Testis (tissue), 3 donors: ENCODE measurements around the gene HS6ST3. TPM values are rescaled to one million over a fixed set of nuclear protein-coding genes. Genes with fewer than 3 reads are reported as not detected.
A peak's percentile ranks its signal among the peaks of the same experiment; 100 is the strongest.
"Not testable (repeated sequence)": the region's sequence is repeated elsewhere in the genome, so short reads cannot be mapped to it uniquely, and the experiment has no call there.

Experiments
- DNase-seq: peaks from one replicate; pipeline ENCODE4 v3.0.0-alpha.2; 2019
- H3K27ac ChIP-seq, 2 donors: fragments of 200-600 bp; sonication (generic); one replicate each; pipeline ENCODE4 v1.5.1; 2019
- H3K27me3 ChIP-seq: fragments of 200-600 bp; sonication (generic); one replicate; pipeline ENCODE4 v1.5.1; 2019
- H3K36me3 ChIP-seq: fragments of 200-600 bp; sonication (generic); one replicate; pipeline ENCODE4 v1.5.1; 2017; ENCODE audit warnings: low read depth; ENCODE audit errors: missing control alignments
- H3K4me1 ChIP-seq: fragments of 200-600 bp; sonication (generic); one replicate; pipeline ENCODE4 v1.5.1; 2019
- H3K4me3 ChIP-seq, 2 donors: fragments of 200-600 bp; sonication (generic); one replicate each; pipeline ENCODE4 v1.5.1; 2017 to 2019
- H3K9me3 ChIP-seq: fragments of 200-600 bp; sonication (generic); one replicate; pipeline ENCODE4 v1.5.1; 2017
- CTCF ChIP-seq, 3 experiments: fragments of 450-650 bp in 2 of 3; fragments of 200-600 bp in 1 of 3; sonication (generic) in 1 of 3; IDR thresholded peaks; one replicate each; pipeline ENCODE4 v1.5.1; 2016 to 2019; ENCODE audit warnings: antibody characterized with exemption in 3 of 3, mild to moderate bottlenecking in 2 of 3, moderate library complexity in 1 of 3
- POLR2A ChIP-seq: fragments of 450-650 bp; IDR thresholded peaks from one replicate; pipeline ENCODE4 v1.6.1; 2017; ENCODE audit warnings: antibody characterized with exemption, mild to moderate bottlenecking, moderate library complexity
- WGBS, 2 donors: methylation state at CpG; one replicate each; pipeline ENCODE4 v1.1.5; 2018; 5-methylcytosine and 5-hydroxymethylcytosine counted together
- intact Hi-C: fragments of 100-400 bp; cut with DNase I; formaldehyde crosslinking; loops from one replicate; pipeline ENCODE4 v1.15.1; 2023; ENCODE audit warnings: low total_unique reads
- polyA plus RNA-seq: library from polyadenylated mRNA; stranded (reverse); fragments of 350-450 nt; fragmentation: Illumina TruSeq; extraction: RNeasy Lipid Tissue Mini Kit (QIAGEN cat#74804); gene quantifications from one replicate; pipeline ENCODE4 v1.2.3, GENCODE V29; 2014; ENCODE audit warnings: low read depth, low replicate concordance; ENCODE audit not compliant: insufficient read depth
- total RNA-seq, 2 donors: library from RNA; depleted of rRNA; stranded (reverse); fragments of >200 nt; gene quantifications; one replicate each; pipeline ENCODE4 v1.2.3, GENCODE V29; 2016

HS6ST3 gene
- total and polyA plus RNA-seq, 3 donors from 2014 or later = 0.87 to 1.3 (median 1.3) TPM

- TF ChIP-seq POLR2A = no peak
- no peak for TF ChIP-seq CTCF (IDR thresholded peaks at IDR 0.05)
- 26 to 33% methylated on average over 2 of the region's 2 CpGs for WGBS, 2 donors
- intact Hi-C loops = no loop called here
- no peaks in the 10 kb centered on the region for H3K36me3 ChIP-seq
- H3K4me1 ChIP-seq = no peaks in the 10 kb centered on the region
- no peak overlapping the region for H3K27ac ChIP-seq
- no peak for DNase-seq
- H3K27me3 ChIP-seq = no peaks in the 10 kb centered on the region
- no peak overlapping the region for H3K4me3 ChIP-seq
- H3K9me3 ChIP-seq = no peaks in the 10 kb centered on the region
Measured at GRCh38 chr13:96112936-96113335, 23.0 kb downstream of the HS6ST3 start.

GRCh38 chr13:96115368-96115767, 25.5 kb downstream of the HS6ST3 start:
- H3K36me3 ChIP-seq, DNase-seq, H3K4me1 ChIP-seq, H3K9me3 ChIP-seq, intact Hi-C loops, H3K27me3 ChIP-seq, H3K27ac ChIP-seq, H3K4me3 ChIP-seq: not testable (repeated sequence)
- WGBS, 2 donors = 100% methylated on average over 2 of the region's 2 CpGs

GRCh38 chr13:96119921-96120320, 30.0 kb downstream of the HS6ST3 start:
- H3K36me3 ChIP-seq = no peaks in the 10 kb centered on the region
- no peaks in the 10 kb centered on the region for H3K27me3 ChIP-seq
- H3K27ac ChIP-seq = no peak overlapping the region
- H3K4me1 ChIP-seq = no peaks in the 10 kb centered on the region
- DNase-seq = no peak
- TF ChIP-seq CTCF (IDR thresholded peaks at IDR 0.05) (no peak), POLR2A (no peak)
- 50 to 52% methylated on average over 1 of the region's 1 CpG for WGBS, 2 donors
- H3K4me3 ChIP-seq = no peak overlapping the region
- intact Hi-C loops = no loop called here
- no peaks in the 10 kb centered on the region for H3K9me3 ChIP-seq

GRCh38 chr13:96130818-96131340, 41.0 kb downstream of the HS6ST3 start:
- no peak for DNase-seq
- TF ChIP-seq POLR2A (no peak), CTCF (IDR thresholded peaks at IDR 0.05) (no peak)
- H3K4me1 ChIP-seq = no peaks in the 10 kb centered on the region
- H3K9me3 ChIP-seq = no peaks in the 10 kb centered on the region
- intact Hi-C loops = no loop called here
- no peaks in the 10 kb centered on the region for H3K36me3 ChIP-seq
- H3K4me3 ChIP-seq = no peak overlapping the region
- H3K27me3 ChIP-seq = no peaks in the 10 kb centered on the region
- WGBS, 2 donors = 36 to 44% methylated on average over 3 of the region's 3 CpGs
- no peak overlapping the region for H3K27ac ChIP-seq

GRCh38 chr13:96141032-96141431, 51.1 kb downstream of the HS6ST3 start:
- Histone ChIP-seq H3K4me1 (no peaks in the 10 kb centered on the region), H3K27ac (no peak overlapping the region), H3K27me3 (no peaks in the 10 kb centered on the region), H3K36me3 (no peaks in the 10 kb centered on the region), H3K9me3 (no peaks in the 10 kb centered on the region), H3K4me3 (no peak overlapping the region)
- TF ChIP-seq CTCF (IDR thresholded peaks at IDR 0.05) = peak in 2 of 3 experiments; percentile 21 to 38
- no peak for TF ChIP-seq POLR2A
- DNase-seq = no peak
- WGBS, 2 donors = 67 to 72% methylated on average over 3 of the region's 3 CpGs
- intact Hi-C loops = no loop called here
